Measurements from ENCODE around the gene CCDC78.

Gene CCDC78

DNA sequence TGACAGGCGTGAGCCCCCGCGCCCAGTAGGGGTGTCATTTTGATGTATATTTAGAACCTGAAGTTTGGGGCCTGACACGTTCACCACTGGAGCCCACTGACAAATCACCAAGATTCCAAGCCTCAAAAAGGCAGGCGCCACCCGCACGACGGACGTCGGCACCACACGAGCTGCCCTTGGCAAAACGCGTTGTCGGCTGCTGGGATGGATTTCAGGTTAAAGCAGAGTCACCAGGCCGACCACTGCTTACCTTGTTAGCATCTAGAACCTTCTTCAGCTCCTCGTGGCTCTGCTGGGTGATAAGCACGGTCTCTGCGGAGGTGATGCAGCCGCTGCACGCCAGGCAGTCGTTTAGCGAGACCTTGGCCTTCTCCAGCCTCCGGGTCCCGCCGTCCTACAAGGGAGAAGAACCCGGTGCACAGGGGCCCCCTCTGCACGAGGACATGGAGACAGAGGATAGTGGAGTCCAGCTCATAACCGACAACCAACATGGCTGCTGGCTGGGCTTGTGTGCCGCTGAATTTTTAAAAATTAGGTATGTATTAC lies 10.8 kb upstream of the CCDC78 start:
- DNase-seq, result no peak

DNA sequence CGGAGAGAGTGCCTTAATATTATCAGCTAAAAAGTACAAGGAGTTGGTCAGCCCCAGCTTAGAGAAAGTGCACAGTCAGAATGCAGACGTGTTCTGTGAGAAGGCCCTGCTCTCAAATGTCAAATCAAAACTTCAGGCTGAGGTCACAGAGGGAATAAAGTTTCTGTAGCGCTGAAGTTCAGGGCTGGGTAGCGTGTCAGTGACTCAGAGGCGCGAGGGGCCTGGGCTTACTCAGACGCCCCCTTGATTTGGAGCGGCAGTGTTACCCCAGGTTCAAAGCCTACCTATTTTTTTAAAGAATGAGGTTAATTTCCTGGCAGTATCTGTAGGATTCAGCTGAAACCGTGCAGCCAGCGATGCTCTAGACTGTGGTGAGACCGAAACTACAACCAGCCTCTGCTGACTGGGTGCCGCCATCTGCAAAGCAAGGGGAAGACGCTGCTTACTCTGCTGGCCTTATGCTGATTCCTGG lies 9.8 kb upstream of the CCDC78 start:
- no peak for DNase-seq

DNA sequence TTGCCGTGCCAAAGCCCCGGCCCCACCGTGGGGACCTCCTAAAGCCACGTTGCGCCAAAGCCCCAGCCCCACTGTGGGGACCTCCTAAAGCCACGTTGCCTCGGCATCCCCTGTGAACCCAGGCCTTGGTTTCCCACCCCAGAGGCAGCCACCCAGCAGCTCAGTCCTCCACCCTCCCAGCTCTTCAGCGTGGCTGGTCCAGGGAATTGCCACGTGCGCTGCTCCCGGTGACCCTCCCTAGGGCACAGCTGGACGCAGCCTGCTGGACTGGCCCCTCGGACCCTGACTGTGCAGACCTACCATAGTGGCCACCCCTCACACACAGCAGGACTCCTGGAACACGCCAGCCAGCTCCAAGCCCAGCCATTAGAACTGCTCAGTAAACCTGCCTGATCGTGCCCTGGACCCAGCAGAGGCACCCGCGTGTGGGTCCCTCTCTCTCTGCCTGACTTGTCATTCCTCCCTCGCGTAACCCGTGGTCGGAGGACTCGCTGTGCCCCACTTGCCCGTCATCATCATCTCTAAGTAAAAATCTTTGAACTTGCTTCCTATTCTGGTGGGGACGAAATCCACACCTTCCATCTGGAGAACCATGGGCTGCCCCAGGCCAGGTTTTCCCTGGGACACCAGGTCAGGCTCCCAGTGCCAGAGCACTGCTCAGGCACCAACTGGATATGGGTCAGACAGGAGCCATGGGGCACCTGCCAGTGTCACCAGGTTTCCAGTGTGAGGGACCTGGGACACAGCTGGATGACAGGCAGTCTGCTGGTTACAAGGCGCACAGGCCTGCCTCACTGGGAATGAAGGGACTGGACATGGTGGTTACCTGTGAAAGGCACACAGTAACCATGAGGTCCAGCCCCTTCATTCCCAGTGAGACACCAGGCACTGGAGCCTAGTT lies 9.0 kb upstream of the CCDC78 start:
- DNase-seq, result no peak

DNA sequence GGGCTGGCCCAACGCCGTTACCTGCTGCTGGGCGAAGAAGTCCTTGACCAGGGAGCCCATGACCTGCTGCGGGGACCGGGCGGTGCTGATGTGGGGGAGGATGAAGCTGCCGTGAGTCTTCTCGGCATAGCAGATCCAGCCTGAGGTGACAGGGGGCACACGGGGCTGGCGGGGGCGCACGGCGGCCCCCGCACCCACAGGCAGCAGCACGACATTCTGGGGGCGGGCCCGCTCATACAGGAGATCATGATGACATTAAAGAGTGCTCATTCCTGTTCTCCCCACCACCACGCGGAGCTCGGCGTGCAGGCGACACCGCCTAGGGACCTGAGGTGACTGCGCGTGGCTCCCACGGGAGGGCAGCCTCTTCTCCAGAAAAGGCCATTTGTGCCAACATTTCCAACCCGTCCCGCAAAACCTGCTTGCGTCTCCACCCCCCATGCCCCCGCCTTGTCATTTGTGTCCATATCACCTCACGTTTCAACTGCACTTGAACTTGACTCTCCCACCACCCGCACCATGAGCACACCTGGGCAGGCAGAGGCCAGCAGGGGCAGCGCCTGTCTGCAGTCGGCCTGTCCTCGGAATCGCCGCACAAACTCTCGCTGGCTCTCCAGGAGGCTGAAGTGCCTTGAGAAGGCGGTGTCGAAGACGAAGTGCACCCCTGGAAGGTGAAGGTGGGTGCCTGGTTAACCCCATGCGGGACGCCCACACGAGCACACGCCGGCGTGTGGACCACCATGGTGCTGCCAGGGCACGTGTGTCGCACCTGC lies 8.2 kb upstream of the CCDC78 start:
- DNase-seq, result no peak

DNA sequence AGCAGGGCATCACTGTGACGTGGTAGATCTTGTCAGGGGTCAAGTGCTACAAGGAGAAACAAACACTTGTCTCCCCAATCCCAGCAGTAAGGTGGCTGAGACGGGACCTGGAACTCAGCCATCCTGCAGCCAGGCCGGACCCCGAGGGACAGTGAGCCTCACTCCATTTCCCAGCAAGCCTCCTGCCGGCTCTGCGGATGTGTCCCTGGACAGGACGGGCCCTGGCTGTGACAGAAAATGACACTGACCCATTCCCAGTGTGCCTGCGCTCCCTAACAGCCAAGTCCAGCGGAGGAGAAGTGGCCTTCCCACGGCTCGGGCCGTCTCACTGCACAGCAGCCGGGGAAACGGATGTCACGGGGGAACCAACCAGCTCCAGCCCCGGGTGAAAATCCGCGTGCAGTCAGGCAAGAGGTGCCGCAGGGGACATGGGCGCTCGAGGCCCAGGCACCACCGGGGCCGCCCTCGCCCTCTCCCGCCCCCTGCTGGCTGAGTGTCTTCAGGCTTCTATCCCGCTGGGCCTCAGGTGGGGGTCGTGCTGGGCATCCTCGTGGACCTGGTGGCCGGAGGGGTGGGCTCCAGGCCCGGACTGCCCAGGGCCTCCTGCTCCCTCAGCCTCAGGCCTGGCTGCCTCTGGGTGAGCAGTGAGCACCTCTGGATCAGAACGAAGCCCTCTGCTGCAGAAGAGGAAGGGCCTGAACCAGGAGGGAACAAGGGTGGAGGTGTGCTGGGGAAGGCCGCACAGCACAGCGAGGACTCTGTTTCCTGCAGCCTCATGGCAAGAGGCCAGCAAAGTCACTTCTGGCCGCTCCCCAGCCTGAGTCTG lies 7.4 kb upstream of the CCDC78 start:
- DNase-seq, result no peak

DNA sequence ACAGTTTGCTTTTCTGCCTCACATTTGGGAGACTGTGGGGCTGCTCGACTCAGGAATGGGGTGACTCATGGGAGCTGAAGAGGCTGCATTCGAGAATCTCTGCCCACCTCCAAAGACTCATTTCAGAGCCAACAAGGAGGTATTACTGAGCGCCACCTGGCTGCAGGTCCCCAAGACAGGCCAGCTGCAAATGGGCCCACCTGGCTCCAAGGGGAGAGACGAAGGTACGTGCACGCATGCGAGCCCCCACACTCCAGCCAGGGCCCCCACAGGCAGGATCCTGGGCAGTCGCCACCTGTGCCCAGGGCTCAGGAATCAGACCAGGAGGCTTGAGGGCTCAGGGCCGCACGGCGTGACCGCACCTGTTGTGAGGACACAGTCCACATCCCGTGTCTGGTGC lies 6.7 kb upstream of the CCDC78 start:
- no peak for DNase-seq

DNA sequence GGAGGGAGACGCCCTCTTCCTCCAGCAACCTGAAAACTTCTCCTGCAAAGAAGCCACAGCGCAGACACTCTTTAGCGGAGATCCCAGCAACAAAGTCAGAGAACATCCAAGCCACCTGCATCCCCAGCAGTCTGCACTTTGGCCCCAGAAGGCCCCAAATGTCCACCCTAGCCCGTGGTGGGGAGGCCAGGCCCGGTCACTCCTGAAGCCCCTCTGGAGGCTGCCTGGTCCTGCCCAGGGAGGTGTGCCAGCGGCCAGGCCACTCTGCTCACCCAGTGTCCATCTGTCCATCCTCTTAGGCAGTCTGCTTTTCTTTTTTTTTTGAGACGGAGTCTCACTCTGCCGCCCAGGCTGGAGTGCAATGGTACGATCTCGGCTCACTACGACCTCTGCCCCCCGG lies 6.1 kb upstream of the CCDC78 start:
- no peak for DNase-seq

DNA sequence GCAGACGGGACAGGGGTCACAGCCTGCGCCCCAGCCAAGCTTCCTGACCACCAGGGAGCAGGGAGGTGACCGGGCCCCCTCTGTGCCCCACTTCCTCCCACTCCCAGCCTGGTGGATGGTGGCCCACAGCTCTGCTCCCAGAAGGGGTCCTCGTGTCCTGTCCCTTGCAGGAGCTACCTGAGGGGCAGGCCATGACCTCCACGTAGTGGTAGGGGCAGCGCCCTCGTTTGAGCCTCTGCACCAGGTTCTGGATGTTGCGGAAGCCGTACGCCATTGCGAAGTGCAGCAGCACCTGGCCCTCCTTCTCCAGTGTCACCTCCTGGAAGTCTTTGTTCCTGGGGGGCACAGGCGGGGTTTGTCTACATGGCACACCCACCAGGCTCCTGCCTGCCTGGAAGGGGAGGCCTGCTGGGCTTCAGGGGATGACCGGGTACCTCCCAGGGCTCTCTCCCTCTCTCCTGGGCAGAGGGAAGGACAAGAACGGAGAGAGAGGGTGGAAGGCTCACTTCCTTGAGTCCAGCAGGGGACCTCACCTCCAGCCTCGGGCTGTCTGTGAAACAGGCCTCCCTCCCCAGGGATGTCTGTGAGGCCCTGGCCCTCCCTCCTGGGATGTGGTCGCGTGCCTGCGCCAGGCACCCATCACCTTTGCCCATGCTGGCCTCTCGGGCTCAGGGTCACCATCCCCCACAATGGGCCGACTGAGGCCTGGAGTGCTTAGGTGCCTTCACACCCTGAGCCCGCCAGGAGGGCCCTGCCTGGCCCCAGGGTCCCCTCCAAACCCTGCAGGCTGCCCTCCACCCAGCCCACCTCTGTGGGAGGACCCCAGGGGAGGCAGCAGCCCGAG lies 4.6 kb upstream of the CCDC78 start:
- DNase-seq, result no peak

DNA sequence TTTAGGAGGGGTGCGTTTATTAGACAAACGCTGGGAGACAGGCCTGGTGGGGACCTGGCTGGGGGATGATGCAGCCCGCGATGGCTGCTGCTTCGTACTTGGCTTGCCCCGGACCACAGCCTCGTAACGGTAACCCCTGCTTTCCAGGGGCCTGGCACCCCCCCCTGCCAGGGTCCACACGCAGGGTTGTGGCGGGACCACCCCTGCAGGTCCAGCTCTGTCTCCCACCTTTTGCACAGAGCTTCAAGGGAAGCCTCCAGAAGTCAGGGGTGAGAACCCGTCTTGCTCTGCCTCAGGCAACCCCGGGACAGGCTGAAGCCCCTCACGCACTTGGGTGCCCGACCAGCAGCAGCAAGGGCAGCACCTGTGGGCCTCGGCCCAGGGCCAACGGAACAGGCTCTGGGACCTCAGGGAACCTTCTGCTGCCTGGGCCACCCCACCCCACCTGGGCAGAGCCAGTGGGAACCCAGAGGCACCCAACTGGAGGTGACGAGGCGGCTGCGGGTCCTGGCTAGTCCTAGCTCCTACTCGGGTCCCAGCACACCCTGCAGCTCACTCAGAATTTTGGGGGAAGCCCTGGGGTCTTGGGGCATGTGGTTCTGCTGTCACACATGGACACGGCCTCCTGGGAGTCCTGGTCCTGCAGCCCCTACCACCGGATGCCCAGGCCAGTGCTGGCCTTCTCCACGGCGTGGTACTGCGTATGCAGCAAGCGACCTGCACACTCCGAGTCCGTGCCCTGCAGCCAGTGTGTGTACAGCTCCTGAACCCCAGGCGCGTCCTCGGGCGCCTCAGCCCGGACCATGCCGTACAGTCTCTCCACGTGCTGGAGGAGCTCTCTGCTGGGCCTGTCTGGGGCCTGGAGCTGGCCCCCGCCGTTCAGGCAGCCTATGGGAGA lies 3.8 kb upstream of the CCDC78 start:
- no peak for DNase-seq

DNA sequence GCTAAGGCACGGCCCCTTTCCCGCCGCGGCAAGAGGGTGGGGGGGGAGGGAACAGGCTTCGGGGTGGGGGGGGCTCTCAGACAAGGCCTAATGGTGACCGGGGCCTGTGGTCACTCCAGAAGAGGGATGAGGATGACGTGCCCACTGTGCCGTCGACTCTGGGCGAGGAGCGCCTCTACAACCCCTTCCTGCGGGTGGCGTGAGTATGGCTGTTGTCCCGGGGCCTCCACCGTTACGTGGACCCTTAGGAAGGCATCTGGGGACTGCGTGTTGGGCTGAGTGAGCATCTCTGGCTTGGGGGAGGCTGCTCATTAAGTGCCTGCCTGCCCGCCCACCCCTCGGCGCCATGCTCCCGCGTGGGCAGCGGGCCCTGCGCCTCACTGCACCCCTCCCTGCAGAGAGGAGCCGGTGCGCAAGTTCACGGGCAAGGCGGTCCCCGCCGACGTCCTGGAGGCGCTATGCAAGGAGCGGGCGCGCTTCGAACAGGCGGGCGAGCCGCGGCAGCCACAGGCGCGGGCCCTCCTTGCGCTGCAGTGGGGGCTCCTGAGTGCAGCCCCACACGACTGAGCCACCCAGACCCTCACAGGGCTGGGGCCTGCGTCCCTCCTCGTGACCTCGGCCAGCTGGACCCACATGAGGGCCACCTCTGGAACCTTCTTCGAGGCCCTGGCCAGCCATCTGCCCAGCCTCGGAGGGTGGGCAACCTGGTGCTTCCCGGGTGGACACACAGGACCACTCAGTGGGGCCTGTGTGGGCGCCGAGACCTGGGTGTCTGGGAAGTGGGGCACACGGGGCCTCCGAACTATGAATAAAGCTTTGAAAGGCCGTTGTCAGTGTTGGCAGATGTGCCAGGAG lies 2.9 kb upstream of the CCDC78 start:
- DNase-seq, result no peak

DNA sequence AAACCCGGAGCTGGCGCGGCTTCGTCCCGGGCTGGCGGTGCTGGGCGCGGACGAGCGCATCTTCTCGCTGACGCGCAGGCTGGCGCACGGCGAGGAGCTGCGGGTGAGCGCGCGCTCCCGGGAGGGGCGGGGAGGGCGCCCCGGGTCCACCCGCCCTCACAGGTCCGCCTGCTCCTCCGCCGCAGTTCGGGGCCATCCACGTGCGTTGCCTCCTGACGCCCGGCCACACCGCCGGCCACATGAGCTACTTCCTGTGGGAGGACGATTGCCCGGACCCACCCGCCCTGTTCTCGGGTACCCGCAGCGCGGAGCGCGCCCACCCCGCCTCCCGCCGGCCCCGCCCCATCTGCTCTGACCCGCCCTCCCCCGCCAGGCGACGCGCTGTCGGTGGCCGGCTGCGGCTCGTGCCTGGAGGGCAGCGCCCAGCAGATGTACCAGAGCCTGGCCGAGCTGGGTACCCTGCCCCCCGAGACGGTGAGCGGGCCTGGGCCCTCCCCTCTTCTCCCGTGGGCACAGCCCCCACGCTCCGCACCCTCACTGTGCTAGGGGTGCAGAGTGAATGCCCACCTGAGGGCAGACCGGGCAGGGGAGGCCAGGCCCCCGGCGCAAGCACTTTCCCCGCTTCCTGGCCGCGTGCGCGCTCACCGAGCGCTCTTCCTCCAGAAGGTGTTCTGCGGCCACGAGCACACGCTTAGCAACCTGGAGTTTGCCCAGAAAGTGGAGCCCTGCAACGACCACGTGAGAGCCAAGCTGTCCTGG lies 2.1 kb upstream of the CCDC78 start:
- DNase-seq, result peak; percentile 57

DNA sequence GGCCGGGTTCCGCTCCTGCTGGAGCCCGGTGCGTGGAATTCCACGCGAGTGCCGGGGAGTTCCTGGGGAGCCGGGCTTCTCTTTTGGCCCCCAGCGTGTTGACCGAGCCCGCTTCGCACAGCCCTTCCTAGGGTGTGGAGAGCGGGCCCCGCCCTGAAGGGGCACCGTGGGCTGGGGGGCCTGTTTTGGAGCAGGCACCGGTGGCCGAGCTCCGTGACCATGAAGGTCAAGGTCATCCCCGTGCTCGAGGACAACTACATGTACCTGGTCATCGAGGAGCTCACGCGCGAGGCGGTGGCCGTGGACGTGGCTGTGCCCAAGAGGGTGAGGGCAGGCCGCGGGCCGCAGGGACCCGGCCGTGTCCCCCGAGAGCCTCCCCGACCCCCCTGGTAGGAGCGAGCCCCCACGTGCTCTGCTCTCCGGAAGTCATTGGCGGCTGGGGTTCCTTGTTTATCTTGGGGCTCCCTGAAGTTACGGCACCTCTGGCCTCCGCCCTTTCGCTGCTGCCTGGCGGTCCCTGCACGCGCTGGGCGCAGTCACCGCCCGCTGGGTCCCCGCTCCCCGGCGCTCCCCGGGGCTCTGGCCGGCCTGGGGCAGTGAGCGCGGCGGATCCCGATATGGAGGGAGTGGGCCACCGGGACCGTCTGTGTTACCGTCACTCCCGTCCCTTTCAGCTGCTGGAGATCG lies 1.2 kb upstream of the CCDC78 start:
- DNase-seq, result no peak

DNA sequence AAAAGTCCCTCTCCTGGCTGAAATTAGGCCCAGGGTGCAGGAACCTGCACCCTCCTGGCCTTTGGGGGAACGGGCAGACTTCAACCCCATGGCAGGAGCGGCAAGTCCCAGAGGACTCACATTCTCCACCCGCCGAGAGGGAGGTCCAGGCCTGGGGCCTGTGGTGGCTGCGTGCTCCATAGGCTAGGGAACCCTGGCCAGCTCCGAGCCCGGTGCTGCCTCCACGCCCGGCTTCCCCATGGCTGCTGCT lies 130 bp downstream of the CCDC78 start:
- no peak for DNase-seq

DNA sequence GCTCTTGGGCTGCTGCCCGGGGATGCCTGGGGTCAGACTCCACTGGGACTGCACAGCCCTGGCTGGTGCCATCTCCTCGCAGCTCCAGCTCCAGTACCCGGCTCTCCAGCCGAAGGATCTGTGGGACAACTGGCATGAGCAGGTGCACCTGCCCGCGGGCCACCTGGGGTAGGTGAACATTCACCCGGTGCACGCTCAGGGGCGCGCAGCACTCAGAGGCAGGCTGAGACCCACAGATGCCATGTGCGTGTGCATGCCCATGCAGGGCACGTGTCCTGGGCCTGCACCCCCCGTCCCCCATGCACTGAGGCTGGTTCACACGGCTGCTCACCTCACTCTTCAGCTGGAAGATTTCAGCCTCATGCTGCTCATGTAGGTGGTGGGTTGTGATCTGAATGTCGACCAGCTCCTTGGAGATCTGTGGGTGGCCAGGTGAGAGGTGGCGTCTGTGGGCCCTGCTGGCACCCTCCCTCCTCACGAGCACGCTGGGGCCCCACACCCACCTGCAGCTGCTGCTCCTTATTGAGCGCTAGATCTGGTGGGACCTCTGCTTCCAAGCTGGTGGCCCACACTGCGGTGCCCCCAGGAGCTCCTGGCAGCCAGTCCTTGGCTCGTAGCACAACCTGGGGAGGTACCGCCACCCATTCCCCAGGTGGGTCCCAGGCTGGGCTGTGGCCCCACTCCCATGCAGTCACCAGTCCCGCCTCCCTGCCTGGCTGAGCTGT lies 618 bp downstream of the CCDC78 start:
- DNase-seq, result no peak

DNA sequence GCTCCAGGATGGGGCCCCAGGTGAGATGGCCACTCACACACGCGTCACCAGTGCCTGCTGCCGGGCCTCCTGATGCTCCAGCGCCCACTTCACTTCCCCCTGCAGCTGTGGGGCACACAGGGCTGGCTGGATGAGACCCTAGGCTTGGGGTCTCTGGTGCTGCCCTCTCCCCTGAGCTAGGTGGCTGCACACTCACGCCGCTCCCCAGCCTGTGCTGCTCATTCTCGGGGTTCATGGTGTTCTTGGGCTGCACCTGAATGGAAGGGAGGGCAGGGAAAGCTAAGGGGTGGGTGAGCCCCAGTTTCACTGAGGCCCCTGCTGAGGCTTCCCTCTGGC lies 1.2 kb downstream of the CCDC78 start:
- DNase-seq, result no peak

DNA sequence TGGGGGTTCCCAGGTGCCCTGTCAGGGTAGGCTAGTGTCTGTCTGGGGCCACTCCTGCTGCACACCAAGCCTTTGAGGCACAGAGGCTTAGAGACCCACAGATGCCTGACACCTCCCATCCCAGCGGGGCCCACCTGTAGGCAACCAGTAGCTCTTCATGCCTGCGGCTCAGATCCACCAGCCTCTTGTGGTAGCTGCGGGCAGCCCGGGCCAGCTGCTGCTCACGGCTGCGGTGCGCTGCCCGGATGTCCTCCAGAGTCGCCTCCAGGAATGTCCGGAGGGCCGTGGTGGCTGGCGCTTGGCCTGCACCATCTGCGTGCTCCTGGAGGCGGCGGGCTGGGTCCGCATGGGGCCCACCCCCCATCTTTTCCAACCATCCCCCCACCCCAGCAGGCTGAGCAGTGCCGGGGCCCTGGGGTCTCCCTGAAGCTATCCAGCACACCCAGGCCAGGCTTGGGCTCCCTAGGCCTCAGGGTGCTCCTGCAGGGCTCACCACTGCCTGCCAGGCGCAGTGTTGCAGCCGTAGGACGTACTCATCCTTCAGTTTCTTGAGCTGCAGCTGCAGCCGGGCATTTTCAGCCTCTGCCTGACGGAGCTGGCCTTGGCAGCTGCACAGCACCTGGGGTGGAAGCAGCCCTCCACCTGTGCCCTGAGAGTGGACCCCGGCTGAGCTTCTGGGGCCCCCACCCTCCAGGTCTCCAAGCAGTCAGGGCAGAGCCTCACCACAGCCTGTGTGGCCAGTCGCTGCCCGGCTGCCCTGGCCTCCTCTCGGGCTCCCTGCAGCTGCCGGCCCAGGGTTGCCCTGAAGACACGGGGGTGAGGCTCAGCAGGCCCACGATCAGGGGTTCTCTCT lies 1.8 kb downstream of the CCDC78 start:
- DNase-seq, result no peak

DNA sequence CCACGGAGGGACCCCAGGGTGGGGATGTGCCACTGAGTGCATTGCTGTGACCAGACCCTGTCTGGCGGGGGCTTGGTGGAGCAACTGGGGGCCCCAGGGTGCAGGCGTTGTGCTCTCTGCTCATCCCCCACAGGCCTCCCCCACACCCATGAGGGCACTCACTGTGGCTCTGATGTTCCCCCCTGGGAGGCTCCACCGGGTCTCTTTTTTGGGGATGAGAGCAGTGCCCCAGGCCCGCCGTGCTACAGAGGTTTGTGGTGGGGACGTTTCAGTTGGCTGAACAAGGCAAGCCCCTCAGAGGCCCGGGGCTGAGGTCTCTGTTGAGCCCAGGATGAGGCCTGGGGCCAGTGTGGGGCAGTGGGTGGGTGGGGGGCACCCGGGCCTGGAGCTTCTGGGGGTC lies 2.5 kb downstream of the CCDC78 start:
- no peak for DNase-seq

Measured in NCI-H510A (cell line).